GM18951 (cell line): ENCODE results near the gene TPO.

Experiments used
- POLR2A ChIP-seq: IDR thresholded peaks from 4 replicates; pipeline ENCODE4 v1.6.1; 2011; ENCODE audit warnings: mild to moderate bottlenecking; ENCODE audit not compliant: insufficient read length, insufficient read depth; ENCODE audit errors: extremely low read depth
- in situ Hi-C: fragments of 300-500 bp; cut with MboI; formaldehyde crosslinking; loops from one replicate; pipeline ENCODE4 v1.12.0; 2022; ENCODE audit warnings: low sequenced_read_pairs, mixed read lengths, inconsistent platforms; ENCODE audit not compliant: unreplicated experiment

TPO gene

DNA sequence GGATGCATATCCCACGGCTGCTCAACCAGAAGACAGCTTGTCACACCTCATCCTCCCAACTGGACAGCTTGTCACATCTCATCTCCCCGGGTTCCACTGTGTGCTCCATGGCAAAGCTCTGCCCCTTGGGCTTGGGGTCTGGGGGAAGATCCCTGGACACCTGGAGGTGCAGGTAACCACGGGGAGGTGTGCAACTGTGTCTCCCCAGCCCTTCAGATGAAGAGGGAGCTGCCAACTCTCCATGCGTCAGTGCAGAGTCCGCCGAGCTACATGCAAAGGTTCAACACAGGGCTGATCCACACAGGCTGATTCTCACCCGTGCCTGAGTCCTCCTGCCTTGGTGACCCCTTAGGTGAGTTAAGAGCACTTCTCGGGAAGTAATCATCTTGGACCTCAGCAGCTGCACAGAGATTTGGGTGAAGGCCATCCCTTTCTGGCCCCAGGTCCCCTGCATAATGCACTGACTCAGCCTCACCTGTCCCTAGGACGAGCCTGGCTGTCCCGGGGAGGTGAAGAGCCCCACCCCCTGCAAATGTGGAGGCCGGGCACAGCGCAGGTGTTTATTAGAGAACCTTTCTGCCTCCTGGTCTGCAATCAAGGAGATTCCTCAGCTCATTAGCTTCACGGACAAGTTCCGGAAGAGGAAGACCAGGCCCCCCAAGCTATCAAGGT lies 173.1 kb downstream of the TPO start:
- in situ Hi-C loops, result no loop called here
- TF ChIP-seq POLR2A, result no peak

DNA sequence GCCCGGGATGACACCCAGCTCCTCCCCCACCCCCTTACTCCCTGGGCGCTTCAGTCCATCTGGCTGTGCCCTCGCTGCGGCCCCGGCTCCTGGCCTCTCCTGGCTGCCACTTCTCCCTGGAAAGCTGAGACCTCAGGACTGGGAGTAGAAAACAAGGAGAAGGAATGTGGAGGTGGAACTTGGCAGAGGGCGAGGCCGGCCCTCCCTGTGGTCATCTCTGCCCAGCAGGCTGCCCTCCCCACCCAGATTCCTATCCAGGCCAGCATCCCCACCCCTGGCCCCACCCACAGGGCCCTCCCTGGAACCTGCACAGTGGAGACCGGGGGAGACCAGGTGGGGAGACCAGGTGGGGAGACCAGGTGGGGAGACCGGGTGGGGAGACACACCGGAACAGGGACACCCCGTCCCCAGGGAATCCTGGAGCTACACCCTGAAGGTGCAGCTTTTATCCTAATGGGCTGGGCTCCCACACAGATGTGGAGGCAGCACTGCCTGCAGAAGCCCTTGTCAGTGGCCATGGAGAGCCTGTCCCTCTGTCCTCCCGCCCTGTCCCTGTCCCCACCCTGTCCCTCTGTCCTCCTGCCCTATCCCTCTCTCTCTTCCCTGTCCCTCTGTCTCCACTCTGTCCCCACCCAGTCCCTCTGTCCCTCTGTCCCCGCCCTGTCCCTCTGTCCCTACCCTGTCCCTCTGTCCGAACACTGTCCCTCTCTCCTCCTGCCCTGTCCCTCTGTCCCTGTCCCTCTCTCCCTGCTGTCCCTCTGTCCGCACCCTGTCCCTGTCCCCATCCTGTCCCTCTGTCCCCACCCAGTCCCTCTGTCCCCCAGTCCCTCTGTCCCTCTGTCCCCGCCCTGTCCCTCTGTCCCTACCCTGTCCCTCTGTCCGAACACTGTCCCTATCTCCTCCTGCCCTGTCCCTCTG lies 173.9 kb downstream of the TPO start:
- in situ Hi-C loops, result no loop called here
- no peak for TF ChIP-seq POLR2A

DNA sequence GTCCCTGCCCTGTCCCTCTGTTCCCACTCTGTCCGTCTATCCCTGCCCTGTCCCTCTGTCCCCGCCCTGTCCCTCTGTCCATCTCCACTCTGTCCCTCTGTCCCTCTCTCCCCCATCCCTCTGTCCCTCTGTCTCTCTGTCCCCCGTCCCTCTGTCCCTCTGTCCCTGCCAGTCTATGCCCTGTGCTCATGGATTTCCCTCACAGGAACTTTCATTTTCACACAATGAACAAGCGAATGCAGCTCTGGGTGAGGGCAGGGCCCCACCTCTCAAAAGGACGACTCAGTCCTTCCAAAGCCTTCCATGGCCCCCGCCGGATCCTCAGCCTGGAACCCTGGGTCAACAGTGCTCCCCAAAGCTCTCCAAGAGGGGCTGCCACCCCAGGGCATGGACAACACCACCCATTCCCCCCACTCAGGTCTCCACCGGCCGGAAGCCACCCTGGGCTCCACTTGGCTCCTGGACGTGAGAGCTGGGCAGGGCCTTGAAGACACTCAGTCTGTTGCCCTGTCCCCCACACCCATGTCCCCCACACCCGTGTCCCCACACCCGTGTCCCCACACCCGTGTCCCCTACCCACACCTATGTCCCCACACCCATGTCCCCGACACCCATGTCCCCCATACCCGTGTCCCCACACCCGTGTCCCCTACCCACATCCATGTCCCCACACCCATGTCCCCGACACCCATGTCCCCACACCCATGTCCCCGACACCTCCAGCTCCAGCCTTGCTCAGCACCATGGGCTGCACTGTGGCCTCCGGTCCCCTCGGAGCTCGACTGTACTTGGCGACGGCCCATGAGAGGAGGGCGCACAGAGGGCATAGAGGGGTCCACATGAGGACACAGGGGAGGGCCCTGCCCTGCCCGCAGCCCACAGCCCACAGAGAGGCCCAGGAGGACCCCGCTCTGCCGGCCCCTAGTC lies 175.1 kb downstream of the TPO start:
- no peak for TF ChIP-seq POLR2A
- in situ Hi-C loops, result no loop called here

DNA sequence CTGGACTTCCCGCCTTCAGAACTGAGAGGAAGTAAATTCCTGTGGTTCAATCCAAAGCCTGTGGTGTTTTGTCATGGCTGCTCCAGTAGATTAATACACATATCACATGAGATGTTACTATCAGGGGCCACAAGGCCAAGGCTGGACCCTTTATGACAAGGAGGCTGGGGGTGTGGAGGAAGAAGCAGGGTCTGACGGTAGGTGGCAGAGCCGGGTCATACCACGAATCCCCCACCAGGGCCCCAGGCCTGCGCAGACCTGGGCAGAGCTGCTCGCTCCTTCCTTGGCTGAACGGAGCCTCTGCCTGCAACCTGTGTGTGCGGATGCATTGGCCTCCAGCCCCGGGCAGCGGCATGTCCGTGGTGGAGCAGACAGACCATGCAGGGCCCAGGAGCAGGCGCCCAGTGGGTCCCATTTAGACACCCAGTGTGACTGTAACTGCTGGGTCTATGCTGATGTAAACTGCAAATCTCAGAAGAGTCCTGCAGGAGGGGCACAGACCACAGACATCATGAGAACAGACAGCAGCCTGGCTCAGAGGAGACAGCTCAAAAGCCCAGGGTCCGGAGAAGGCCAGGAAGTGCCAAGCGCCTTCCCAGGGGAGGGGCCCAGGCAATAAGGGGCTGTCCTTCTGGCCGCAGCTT lies 175.8 kb downstream of the TPO start:
- in situ Hi-C loops, result no loop called here
- TF ChIP-seq POLR2A, result no peak

DNA sequence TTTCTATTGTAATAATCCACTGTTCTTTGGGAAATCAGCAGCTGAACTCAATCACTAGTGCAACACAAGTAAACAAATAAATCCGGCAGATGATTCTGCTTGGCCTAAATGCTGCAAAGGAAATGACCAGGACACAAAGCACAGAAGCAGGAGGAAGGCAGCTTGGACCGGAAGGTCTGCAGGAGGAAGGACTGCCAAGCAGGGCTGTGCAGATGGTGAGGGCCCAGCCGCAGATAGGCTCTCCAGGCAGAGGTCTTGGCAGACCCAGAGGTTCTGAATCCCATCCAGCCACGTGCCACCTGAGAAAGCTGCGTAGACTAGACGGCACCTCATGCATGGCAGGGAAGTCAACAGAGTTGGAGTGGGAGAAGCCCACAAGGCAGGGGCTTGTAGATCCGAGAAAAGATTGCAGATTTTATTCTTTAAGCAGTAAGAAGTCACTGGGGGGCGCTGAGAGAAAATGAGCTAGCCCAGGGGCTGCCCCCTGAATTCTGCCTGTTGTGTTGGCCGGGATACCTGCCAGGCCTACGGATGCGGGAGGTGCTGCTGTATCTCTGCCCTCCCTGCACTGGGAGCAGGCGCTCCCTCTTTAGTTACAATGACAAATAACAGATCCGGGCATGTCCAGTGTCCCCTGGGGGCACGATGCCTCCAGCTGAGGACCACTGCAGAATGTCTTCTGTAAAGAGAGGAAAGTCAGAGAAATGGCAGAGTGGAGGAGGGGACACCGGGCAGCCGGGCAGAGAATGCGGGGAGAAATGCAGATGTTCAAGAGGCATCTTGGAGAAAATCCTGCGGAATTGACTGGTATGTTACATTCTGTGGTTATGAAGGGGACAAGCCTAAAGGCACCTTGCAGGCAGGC lies 177.6 kb downstream of the TPO start:
- in situ Hi-C loops, result no loop called here
- TF ChIP-seq POLR2A, result no peak

DNA sequence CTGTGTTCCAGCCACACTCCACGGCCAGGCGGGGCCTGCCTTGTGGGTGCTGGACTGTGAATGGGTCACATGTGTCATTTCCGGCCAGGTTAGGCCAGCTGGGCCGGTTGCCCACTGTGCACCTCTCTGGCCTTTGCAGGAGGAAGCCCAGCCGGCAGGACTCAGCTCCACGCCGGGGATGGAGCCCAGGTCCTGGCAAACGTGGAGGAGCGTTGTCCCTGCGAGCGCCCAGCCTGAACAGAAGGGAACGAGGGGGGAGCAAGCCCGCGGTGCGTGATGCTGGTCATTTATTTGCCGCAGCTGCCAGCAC lies 178.2 kb downstream of the TPO start:
- TF ChIP-seq POLR2A, result no peak
- in situ Hi-C loops, result no loop called here
